Left ventricle myocardium superior (tissue), 1 donor: ENCODE measurements around the gene HAUS2. TPM values are rescaled to one million over a fixed set of nuclear protein-coding genes. Genes with fewer than 3 reads are reported as not detected.

Source experiments
- ATAC-seq: fragments of 200-7000 bp; cut with Tn5 transposase; one replicate; pipeline ENCODE4 v1.9.1; 2020; ENCODE audit warnings: mild to moderate bottlenecking, moderate library complexity
- DNase-seq: peaks from one replicate; pipeline ENCODE4 v3.0.0-alpha.2; 2020
- intact Hi-C: fragments of 100-400 bp; cut with micrococcal nuclease; formaldehyde crosslinking; loops from one replicate; pipeline ENCODE4 v1.11.0; 2022
- long read RNA-seq: library from polyadenylated mRNA; unstranded; transcript quantifications from one replicate; pipeline ENCODE4 v2.0.0, GENCODE V29; 2021
- total RNA-seq: library from RNA; stranded (reverse); fragmentation: NEBNext Ultra II Directional; extraction: Animal tissue kit (Norgen Biotek cat#: 25700); gene quantifications from one replicate; pipeline ENCODE4 v1.2.1, GENCODE V29; 2021
- donor health status: DM: no; HTN: yes; CAD: no; lungs with severe emphysema.

Gene HAUS2
- 12.2 TPM for total RNA-seq
- long read RNA-seq, partial matches to known transcripts = 0 of 10 reads
- long read RNA-seq, other reads (novel, unspliced or antisense) = 1 of 10 reads

GRCh38 chr15:42548249-42549031, at the start of gene HAUS2, which contains the start of gene LRRC57:
TSS of gene HAUS2 (plus strand) at chr15:42548838. CDS start at chr15:42548873, 35 bp downstream.
TSS of gene LRRC57 (minus strand) at chr15:42548793. CDS start at chr15:42548434, 359 bp downstream.
- DNase-seq (peak; percentile 94), ATAC-seq (peak; percentile 97)
- intact Hi-C loops = loop anchor here (10.0 kb wide), 1 partner anchor 96 kb away; no protein-coding TSS in a partner anchor

- no peak for ATAC-seq
- no peak for DNase-seq
- intact Hi-C loops = no loop called here
These were observed 48.6 kb upstream of the HAUS2 start for GRCh38 chr15:42499858-42500609.

GRCh38 chr15:42502477-42502876, 46.2 kb upstream of the HAUS2 start:
- DNase-seq = no peak
- intact Hi-C loops = no loop called here
- ATAC-seq = no peak

- no peak for ATAC-seq
- intact Hi-C loops = no loop called here
- no peak for DNase-seq
These were observed 44.8 kb upstream of the HAUS2 start for GRCh38 chr15:42503825-42504224.

GRCh38 chr15:42504631-42505030, 44.0 kb upstream of the HAUS2 start:
- DNase-seq = no peak
- intact Hi-C loops = no loop called here
- ATAC-seq = no peak

DNA sequence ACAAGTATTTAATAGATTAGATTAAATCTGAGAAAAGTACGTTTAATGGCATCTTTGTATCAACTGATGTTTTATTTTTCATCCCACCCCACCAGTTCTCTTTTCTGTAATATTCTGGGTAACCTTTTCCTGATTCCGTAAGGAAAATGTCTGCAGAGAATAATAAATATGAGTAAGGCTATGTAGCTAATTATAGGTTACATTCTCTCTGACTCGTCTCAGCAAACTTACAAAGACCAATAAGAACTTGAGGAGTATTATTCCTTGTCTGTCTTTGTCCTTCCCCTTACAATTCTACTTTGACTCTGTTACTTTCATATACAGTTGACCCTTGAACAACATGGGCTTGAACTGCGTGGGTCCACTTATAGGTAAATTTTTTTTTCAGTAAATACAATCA, 41.1 kb upstream of the HAUS2 start:
- ATAC-seq = no peak
- intact Hi-C loops = no loop called here

GRCh38 chr15:42508263-42508690, 40.4 kb upstream of the HAUS2 start:
- intact Hi-C loops = no loop called here
- DNase-seq (peak; percentile 18), ATAC-seq (peak; percentile 78)

More for the DNA sequence above, 41.1 kb upstream of the HAUS2 start:
- no peak for DNase-seq

- DNase-seq (no peak), ATAC-seq (no peak)
- intact Hi-C loops = no loop called here
These were observed 38.2 kb upstream of the HAUS2 start for GRCh38 chr15:42510258-42511006.

DNA sequence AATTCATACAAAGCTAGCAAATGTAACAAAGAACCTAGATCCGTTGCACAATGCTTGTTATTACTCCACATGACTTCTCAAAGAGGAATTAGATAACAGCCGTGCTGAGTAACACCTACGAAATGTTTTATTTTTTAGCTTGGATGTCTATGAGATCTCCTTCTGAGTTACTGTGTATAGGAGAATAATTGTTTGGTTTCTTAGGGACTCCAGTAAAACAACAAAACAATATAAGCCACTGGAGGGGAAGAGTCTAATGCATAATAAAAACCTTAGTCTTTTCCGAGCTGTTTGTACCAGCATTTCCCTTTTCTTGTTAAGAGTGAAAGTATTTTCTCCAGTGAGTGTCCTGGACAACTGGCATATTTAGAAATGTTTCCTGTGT, 37.6 kb upstream of the HAUS2 start:
- no peak for DNase-seq
- intact Hi-C loops = no loop called here
- ATAC-seq = peak; percentile 48

DNA sequence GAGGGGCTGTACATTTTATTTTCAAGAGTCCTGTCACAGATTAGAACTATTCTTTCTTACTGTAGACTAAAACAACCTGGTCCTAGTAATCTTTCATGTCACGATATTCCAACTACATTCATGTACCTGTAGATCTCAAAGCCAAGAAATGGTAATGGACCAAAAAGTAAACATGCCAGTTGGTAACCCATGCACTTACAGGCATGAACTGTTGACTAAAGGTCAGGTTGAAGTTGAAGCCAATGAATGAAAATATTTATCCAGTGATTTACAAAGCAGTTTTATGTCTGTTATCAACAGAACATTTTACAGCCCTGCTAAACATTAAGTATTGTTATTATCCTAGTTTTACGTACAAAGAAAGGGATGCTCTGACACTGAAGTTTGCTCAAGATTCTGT, 25.3 kb upstream of the HAUS2 start:
- intact Hi-C loops = no loop called here
- ATAC-seq (no peak), DNase-seq (no peak)

DNA sequence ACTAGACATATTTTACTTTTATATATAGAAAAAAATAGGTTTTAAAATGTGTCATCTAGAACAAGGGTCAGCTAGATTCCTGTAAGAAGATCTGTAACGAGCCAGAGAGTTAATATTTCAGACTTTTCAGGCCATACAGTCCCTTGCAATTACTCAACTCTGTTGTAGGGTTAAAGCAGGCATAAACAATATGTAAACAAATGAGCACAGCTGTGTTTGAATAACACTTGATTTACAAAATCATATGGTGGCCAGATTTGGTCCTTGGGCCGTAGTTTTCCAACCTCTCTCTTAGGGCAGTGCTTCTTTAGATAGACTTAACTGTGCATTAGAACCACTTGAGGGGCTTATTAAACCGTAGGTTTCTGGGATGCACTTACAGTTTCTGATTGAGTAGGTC, 19.7 kb upstream of the HAUS2 start:
- no peak for ATAC-seq
- no peak for DNase-seq
- intact Hi-C loops = no loop called here

- ATAC-seq (no peak), DNase-seq (no peak)
- intact Hi-C loops = no loop called here
These were observed 15.4 kb upstream of the HAUS2 start for GRCh38 chr15:42533246-42533645.

DNA sequence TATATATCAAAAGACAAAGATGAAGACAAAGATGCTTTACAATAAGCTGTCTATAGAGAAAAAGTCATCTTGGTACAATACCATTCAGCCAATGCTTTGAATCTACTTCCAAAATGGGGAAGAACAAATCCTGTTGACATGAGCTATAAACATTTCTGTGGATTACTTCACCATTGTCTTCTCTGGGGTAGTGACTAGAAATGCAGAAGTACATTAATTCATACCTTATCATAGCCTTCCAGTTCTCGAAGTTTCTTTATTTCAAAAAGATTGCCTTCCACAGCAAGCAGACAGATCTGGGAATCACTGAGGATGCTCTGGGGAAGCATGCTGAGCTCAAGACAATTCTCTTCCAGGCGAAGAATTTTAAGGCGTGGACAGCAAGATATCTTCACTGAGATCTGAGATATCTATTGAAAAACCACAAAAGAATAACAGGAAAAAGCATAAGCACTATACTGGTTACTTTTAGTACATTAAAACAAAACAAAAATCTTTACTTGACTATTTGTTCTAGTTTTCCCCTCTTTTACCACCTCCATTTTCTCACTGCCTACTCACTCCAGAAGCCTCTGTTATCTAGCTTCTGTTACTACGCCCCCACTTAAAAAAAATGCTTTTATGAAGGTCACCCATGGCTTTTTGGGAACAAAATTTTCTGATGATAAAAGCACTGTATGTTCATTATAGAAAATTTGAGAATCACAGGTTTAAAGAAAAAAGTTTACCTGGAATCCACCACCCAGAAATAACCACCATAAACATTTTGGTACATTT, 3.6 kb upstream of the HAUS2 start:
- no peak for DNase-seq
- no peak for ATAC-seq
- intact Hi-C loops = loop anchor here (10.0 kb wide), 1 partner anchor 100 kb away; no protein-coding TSS in a partner anchor

DNA sequence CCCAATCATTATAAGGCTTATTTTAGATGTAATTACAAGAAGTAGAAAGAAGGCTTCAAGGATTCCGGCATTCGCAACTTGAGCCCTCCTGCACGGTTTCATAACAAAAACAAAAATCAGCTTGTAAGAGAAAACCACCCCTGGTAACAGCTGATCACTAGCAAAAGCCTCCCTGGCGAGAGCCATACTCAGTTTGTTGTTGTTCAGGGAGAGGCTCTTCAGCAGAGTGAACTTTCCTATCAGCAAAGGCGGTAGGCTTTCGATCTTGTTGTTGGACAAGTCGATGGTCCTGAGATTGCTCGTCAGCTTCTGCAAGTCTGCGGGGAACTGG, 755 bp upstream of the HAUS2 start:
- intact Hi-C loops = loop anchor here (10.0 kb wide), 1 partner anchor 97 kb away; no protein-coding TSS in a partner anchor
- no peak for DNase-seq

DNA sequence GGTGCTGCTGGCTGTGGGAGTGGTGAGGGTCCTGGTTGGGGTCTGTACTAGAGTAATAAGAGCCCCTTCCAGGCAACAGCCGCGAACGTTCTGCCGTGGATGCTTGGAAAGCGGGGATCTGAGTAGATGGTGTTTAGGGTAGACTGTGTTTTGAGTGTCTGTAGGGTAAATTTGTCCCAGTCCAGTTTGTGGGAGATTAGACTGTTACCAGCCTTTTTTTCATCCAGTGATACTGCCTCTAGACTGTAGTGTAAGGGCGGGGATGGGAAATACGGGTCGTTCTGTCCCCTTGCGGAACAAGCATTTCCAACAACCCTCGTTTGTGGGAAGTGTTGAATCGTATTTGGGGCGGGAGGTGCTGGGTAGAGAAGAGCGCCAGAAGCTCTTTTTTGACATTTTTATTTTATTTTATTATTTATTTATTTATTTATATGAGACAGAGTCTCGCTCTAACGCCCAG, 424 bp downstream of the HAUS2 start:
- DNase-seq (no peak), ATAC-seq (peak; percentile 47)
- intact Hi-C loops = loop anchor here (10.0 kb wide), 1 partner anchor 96 kb away; no protein-coding TSS in a partner anchor

More for the DNA sequence above, 755 bp upstream of the HAUS2 start:
- ATAC-seq = peak; percentile 4

GRCh38 chr15:42549741-42550392, 1.2 kb downstream of the HAUS2 start:
- ATAC-seq (no peak), DNase-seq (no peak)
- intact Hi-C loops = loop anchor here (10.0 kb wide), 1 partner anchor 95 kb away; no protein-coding TSS in a partner anchor

DNA sequence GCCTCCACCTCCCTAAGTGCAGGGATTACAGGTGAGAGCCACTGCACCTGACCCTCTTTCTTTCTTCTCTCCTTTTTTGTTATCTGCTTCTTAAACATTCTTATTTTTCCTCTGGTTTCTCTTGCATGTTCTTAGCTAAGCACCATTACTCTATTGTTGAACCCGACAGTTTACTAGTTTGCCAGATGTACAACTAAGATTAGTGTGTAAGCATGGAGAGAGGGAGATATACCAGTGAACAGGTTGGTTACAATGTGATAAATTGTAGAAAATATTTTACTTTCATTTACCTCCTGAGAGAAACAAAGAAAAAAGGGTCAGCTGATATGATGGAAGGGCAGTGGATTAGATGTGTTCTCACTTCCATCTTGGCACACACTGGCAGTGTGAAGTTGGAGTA, 4.9 kb downstream of the HAUS2 start:
- DNase-seq (no peak), ATAC-seq (no peak)
- intact Hi-C loops = no loop called here
